Stimulated activated CD4-positive, alpha-beta T cell treated with anti-CD3 and anti-CD28 coated beads, Interleukin-4, amount 100 ng/mL, for 1 hour (primary cell): ENCODE results near the gene GPS2.
"Not testable (repeated sequence)": the region's sequence is repeated elsewhere in the genome, so short reads cannot be mapped to it uniquely, and the experiment has no call there.

Experiments used
- DNase-seq: peaks from one replicate; pipeline ENCODE4 v3.0.0-alpha.2; 2020

The GPS2 gene

GRCh38 chr17:7336240-7337175 lies 21.3 kb upstream of the GPS2 start, which contains the start of gene ACAP1:
Gene ACAP1, plus strand, starts transcription at chr17:7336529. Its CDS starts 206 bp downstream, at chr17:7336735.
- DNase-seq: peak; percentile 83

GRCh38 chr17:7335765-7336164 lies 20.6 kb upstream of the GPS2 start:
- not testable (repeated sequence) for DNase-seq

GRCh38 chr17:7334938-7335538 lies 19.9 kb upstream of the GPS2 start:
- no peak for DNase-seq

- DNase-seq: not testable (repeated sequence)
These were observed 17.5 kb upstream of the GPS2 start for GRCh38 chr17:7332600-7333069.

GRCh38 chr17:7332111-7332510 lies 17.0 kb upstream of the GPS2 start:
- DNase-seq: no peak

- no peak for DNase-seq
These were observed 15.5 kb upstream of the GPS2 start for GRCh38 chr17:7330638-7331015.

- DNase-seq: peak; percentile 76
These were observed 15.0 kb upstream of the GPS2 start for GRCh38 chr17:7329997-7330637.

GRCh38 chr17:7329374-7329996 lies 14.3 kb upstream of the GPS2 start:
- peak; percentile 94 for DNase-seq

GRCh38 chr17:7328840-7329373 lies 13.7 kb upstream of the GPS2 start, which contains the start of gene NEURL4:
Gene NEURL4, minus strand, starts transcription at chr17:7329335. Its CDS starts 23 bp downstream, at chr17:7329312.
- DNase-seq: no peak

- DNase-seq: no peak
These were observed 12.8 kb upstream of the GPS2 start for GRCh38 chr17:7328009-7328408.

GRCh38 chr17:7327501-7327900 lies 12.3 kb upstream of the GPS2 start:
- DNase-seq: no peak

- no peak for DNase-seq
These were observed 11.9 kb upstream of the GPS2 start for GRCh38 chr17:7327056-7327455.

GRCh38 chr17:7326186-7326585 lies 11.0 kb upstream of the GPS2 start:
- no peak for DNase-seq

- DNase-seq: no peak
These were observed 9.9 kb upstream of the GPS2 start for GRCh38 chr17:7325031-7325528.

GRCh38 chr17:7324438-7324779 lies 9.2 kb upstream of the GPS2 start:
- DNase-seq: no peak

GRCh38 chr17:7323731-7324437 lies 8.7 kb upstream of the GPS2 start:
- DNase-seq: peak; percentile 71

- DNase-seq: no peak
These were observed 7.5 kb upstream of the GPS2 start for GRCh38 chr17:7322520-7323194.

- no peak for DNase-seq
These were observed 6.3 kb upstream of the GPS2 start for GRCh38 chr17:7321466-7321865.

GRCh38 chr17:7318121-7318860 lies 3.1 kb upstream of the GPS2 start:
- DNase-seq: no peak

GRCh38 chr17:7317161-7317803 lies 2.1 kb upstream of the GPS2 start:
- DNase-seq: no peak
